Esophagus mucosa (tissue), 1 donor: ENCODE measurements around the gene CD40. TPM values are rescaled to one million over a fixed set of nuclear protein-coding genes. Genes with fewer than 3 reads are reported as not detected.

Source experiments
- ATAC-seq: fragments of 200-7000 bp; cut with Tn5 transposase; one replicate; pipeline ENCODE4 v1.9.1; 2020
- total RNA-seq: library from RNA; stranded (reverse); gene quantifications from one replicate; pipeline ENCODE4 v1.2.4, GENCODE V29; 2023
- donor health status: DM: yes; HTN: yes; CAD: no.

The CD40 gene
- total RNA-seq, 1 donor from 2014 or later, result 7.4 TPM

DNA sequence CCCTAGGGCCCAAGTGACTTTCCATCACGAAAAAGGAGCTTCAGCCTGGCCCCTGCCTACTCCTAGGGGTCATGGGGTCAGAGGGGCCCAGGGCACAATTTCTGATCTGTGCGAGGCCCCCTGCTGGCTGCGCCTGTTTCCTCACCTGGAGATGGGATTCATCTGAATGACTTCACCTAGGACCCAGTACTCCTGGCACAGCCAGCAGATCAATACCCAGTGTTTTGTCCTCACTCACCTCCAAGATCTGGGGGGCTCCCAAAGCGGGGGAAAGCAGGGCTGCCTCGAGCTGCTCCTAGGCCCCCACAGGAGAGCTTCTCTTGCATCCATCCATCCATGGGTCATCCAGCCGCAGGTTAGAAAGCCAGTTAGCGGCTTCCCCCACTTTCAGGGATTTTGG lies 33.8 kb downstream of the CD40 start:
- no peak for ATAC-seq

DNA sequence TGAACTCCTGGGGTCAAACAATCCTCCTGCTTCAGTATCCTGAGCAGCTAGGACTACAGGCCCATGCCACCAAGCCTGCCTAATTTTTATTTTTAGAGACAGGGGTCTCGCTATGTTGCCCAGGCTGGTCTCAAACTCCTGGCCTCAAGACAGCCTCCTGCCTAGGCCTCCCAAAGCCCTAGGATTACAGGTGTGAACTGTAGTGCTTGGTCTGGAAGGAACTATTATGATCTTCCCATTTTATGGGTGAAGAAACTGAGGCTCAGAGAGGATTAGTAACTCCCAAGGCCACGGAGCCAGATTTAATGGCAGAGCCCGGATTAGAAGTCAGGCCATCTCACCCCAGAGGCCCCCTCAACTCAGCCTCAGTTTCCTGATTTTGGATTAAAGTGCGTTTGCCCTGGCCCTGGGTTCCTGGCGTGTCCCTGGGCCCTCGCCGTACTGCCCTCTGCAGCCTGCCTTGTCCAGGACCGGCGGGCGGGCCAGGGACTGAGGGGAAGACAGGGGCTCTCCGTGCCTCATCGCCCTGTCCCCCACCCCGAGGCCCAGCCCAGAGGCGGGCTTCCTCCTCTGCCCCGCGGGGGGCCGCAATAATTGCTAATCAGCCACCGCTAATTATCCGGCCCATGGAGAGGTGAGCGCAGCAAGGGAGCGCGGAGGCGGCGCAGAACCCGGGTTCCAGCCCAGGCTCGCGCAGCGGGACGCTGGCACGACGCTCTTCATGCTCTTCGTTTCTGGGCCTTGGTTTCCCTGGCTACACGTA lies 34.9 kb downstream of the CD40 start:
- no peak for ATAC-seq

DNA sequence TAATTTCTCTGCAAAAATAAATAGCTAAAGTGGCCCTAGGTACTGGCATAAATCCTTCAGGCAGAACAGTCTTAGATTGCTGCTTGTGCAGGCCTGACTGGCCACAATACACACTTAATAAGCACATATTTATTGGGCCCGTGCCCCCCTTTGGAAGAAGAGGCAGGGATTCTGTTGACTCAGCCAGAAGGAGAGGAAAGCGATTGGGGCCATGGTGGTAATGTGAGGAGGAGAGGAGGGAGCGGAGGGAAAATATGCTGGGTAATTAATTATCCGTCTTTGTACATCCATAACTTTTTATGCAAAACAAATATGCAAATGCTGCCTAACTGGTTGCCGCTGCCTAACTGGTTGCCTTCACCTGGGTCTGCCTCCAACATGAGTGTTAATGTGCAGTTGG lies 36.2 kb downstream of the CD40 start:
- ATAC-seq, result no peak

DNA sequence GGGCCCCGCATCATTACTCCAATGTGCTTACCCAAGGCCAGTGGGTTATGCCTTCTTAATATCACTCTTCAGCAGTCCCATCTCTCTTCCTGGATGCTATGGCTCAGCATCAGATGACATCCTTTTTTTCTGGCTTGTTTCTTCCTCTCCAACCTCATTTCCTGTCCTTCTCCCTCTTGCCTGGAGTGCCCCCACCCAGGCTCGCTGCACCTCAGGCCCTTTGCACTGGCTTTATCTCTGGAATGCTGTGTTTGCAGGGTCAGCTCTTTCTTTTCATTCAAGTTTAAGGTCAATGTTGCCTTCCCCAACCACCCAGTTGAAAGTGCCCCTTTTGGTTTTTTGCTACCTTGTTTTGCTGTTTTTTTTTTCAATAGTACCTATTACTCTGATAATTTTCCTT lies 36.7 kb downstream of the CD40 start:
- ATAC-seq, result no peak

DNA sequence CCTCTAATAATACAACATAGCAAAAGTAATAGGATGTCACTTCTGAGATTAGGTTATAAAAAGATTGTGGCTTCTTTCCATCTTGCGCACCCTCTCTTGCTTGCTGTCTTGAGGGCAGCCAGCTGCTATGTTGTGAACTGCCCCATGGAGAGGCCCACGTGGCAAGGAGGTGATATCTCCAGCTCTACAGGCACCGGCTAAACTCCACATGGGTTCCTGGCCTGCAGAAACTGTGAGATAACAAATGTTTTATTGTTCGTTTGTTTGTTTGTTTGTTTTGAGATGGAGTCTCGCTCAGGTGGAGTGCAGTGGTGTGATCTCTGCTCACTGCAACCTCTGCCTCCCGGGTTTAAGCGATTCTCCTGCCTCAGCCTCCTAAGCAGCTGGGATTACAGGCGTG lies 38.0 kb downstream of the CD40 start:
- no peak for ATAC-seq

DNA sequence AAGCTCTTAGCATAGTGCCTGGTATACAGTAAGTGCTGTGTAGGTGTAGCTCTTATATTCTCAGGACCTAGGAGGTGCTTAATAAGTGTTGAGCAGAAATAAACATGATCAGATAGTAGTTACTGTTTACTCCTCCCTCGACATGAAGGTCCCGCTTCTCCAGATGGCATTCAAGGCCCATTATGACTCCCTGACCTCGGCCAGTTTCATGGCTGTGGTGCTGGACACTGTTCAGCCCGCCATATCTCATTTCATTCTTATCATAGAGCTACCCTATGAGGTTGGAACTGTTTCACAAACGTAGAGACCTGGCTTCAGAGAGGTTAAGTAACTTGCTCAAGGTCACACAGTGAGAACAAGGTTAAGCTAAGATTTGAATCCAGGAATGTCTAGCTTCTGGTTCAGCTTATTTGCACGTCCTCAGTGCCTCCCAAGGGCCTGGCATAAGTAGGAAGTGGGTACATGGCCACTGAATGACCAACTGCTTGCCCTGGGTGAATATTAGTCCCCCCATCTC lies 39.0 kb downstream of the CD40 start:
- no peak for ATAC-seq

DNA sequence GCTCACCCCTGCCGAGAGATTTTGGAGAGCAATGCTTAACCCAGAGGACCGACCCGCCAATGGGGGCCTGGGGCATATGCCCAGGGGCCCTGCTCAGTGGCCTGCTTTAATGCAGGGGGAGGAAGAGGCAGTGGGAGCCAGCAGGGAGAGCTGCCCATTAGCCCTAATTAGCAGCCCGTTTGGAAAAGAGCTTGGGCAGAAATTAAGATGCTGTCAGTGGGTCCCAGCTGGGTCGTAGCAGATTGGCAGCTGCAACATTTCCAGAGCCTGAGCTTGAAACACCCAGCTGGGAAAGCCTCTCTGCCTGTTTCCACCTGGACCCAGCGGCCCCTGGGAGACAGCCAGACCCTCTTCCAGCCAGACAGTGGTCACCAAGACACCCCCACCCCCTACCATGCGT lies 39.5 kb downstream of the CD40 start:
- ATAC-seq, result no peak

DNA sequence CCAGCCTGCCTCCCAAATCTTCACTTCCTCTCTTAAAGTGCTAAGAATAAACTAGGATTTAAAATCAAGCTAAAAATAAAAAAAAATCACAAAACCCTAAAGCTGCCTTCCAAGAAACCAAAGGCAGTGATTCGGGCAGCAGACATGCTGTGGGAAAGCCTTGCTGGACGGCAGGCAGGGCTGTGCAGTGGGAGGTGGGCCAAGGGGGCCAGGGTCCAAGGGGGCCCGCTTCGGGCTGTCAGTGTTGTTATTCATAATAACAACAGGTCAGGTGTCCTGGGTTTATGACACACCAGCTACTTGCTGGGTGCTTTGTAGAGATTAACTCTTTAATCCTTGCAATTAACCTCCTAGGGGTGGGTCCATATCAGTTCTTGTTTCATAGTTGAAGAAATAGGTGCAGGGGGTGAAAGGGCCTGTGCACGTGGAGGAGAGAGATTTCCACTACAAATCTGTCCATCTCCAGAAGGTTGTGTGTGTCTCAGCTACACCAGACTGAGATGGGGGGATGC lies 40.4 kb downstream of the CD40 start:
- no peak for ATAC-seq

DNA sequence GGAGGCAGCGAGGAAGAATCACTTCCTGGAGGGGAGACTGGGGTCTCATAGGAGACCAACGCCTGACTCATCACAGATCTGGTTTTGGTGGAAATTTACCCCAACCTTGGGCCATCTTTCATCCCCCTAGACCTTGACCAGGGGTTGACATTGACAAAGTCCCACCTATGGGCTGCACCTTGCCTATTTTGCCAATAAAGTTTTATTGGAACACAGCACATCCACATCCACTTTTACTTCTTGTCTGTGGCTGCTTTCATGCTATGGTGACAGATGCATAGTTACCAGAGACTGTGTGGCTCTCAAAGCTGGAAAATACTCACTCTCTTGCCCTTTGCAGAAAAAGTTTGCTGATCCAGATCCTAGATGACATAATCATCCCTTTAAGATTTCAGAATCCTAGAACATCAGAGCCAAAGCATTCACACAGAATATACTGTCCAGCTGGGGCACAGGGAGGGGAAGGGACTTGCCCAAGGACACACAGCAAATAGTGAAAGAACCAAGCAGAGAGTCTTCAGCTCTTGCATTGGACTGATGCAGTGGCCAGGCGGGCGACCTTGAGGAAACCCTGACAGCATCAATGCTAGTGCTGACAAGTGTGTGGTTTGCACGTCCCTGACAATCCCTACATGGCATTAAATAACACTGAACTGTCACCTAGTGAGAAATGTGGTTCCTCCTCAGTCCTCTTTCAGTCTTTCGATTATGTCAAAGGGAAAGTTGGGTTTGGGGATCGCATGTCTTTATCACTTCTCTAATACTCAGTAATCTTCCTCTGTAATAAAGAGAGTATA lies 41.2 kb downstream of the CD40 start:
- ATAC-seq, result no peak

DNA sequence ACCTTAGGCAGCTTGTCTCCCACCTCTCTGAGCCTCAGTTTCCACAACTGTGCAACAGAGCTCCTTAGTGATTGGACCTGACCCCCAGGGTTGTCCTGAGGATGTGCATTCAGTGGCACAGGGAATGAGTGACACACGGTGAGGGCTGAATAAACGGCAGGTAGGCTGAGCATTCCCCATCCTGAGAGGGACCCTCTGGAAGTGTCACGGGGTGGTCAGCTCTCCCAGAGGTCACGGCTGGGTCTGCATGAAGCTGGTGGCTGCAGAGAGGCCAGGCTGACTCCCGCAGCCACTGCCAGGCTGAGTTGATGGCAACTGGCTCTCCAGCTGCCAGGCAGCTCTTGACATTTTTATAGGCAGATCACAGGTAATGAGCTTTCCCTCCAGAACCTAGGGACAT lies 42.5 kb downstream of the CD40 start:
- ATAC-seq, result no peak

DNA sequence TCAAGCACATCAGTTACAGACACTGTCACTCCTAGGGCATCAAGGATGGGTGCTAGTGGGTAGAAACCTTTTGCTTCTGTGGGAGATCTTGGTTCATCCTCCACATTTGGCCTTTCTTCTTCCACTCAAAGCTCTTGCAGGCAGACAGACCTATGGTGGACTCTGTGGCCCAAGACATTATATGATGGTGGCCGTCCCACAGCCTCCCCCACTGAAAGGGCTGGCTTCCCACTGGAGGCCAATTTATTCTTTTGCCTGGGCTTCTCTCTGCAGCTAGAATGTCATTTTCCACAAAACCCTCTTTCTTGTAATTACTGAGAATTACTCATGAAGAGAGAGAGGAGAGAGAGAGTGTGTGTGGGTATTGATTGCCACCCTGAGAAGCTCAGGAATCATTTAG lies 43.8 kb downstream of the CD40 start:
- ATAC-seq, result no peak

DNA sequence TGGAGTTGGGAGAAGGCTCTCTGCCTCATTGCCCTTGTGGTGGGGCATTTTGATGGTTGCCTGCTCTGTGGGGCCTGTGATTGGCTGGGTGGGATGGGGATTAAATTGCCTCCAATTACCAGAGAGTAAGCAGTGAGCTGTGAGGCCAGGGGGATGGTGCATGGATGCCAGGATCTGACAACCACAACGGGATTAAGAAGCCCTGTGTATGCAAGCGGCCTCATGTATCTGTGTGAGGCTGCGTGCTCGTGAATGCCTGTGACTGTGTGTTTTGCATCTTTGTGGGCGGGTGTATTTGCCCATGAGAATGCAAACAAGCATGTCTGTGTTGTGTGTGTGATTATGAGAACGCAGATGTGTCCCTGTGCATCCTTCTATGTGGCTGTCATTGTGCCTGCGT lies 46.1 kb downstream of the CD40 start:
- no peak for ATAC-seq

DNA sequence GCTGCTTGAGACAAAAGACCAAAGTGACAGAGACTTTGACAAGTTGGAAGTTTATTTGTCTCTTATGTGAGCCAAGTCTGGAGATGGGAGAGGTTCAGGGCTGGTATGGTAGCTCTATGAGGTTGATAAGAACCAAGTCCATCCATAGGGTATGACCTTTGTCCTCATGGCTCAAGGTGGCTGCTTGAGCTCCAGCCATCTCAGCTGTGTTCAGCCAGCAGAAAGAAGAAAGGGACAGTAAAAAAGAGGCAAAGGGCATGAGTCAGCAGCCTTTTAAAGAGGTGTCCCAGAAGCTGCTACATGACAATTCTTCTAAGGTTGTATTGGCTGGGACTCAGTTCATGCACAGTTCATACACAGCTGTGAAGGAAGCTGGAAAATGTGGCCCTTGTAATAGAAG lies 49.0 kb downstream of the CD40 start:
- ATAC-seq, result no peak

DNA sequence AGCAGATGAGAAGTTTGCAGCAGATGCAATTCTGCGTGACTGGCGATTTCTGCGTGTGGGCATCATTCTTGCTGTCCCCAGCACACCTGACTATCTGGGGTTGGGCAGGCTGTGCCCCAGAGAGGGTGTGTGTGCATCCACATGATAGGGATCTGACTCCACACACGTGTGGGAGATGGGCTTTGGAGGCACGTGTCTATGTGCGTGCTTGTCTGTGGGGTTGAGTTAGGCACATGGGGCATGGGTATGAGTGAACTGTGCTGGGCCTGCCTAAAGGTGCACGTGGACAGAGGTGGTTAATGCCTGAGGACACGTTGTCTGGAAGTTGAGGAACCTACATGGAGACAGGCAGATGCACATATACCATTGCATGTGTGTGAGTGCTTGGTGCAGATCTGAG lies 50.3 kb downstream of the CD40 start:
- no peak for ATAC-seq

DNA sequence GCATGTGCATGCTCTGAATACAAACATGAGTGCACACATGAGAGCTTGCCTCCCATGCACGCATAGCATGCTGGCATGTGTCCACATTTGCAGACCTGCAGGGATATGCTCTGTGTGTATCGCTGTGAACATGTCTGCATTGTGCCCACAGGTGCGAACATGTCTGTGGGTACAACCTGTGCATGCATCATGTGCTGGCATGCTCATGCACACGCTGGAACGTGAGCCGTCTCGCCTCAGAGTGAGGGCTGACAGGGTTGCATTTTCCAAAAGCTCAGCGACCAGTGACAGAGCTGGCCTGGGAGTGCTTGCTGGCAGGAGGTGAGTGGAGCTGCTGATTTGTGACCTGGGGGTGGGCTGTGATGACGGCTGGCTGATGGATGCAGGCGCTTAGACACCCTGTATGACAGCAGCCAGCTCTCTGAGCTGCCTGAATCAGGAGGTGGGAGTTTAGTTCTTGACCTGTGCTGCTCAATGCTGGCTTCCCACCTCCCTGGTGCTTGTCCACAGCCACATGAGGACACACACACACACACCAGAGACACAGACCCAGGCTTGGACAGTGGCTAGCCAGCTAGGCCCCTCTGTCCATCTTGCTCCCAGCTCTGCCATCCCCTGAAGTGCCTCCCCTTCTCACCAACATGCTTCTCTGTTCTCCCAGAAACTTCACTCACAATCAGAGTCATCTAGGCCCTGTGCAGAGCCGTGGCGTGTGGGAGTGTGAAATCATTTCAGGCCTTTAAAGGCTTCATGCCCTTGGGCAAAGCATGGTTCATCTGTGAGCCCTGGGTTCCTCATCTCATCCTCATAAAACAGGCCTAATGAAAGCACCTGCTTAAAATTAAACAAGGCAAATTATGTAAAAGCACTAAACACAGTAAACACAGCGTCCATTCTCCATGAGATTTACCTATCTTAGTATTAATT lies 51.4 kb downstream of the CD40 start:
- ATAC-seq, result peak; percentile 64

DNA sequence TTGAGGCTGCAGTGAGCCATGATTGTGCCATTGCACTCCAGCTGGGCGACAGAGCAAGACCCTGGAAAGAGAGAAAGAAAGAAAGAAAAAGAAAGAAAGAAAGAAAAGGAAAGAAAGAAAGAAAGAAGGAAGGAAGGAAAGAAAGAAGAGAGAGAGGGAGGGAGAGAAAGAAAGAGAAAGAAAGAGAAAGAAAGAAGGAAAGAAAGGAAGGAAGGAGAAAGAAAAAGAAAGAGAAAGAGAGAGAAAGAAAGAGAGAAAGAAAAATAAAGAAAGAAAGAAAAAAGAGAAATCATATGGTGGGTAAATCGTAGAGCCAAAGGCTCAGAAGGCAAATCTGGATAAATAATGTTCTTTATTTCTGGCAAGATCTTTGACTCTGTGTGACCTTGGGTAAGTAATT lies 53.4 kb downstream of the CD40 start:
- no peak for ATAC-seq

DNA sequence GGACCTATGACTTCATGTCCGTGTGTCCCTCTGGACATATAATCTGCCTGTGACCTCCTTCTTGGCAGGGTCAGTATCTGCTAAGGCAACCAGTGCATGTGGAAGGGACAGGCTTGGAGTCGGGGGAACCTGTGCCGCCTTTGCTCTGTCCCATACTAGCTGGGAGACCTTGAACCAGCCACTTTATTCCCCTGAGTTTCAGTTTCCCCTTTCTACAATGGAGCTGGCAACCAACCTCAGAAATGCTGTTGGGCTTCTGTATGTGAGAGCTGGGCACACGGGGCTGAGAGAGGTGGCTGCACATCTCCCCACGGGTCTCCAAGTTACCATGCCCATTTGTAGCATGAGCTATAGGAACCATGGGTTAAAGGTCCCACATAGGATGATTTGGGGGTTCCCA lies 53.8 kb downstream of the CD40 start:
- no peak for ATAC-seq

DNA sequence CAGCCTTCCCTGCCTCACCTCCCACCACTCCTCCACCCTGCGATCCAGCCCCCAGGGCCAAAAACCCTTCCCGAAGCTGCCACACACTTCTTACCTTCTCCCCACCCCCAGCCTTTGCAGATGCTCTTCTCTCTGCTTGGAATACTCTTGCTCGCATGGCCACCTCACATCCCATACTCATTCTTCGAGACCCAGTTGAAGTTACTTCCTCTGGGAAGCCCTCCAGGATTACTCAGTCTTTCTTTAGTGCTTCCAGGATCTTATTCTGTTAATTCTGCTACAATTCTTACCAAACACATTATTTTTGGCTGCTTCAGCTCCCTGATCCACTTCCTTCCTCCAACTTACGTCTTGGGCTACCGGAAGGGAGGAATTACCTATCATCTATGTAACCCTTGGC lies 54.3 kb downstream of the CD40 start:
- no peak for ATAC-seq

DNA sequence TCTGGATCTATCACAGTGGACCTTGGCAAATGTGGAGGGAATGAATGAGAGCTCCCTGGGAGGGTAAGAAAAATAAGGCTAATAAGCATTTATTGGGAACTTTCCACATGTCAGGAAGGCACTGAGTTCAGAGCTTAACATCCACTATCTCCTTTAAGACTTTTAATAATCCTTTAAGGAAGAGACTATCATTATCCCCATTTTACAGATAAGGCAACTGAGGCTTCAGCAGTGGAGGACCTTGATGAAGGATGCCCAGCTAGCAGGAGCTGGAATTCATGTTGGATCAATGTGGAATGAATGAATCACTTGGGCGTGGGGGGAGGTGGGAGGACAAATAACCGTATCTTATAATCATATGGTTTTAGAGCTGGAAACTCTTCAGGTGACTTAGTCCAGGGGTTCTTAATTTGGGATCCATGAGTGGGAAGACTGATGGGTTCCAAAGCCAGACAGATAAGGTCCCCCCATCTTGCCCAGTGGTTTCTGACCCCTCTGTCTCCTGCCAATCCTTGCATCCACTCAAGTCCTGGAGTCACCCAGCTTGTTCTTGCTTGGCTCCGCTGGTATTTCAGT lies 54.9 kb downstream of the CD40 start:
- ATAC-seq, result no peak

DNA sequence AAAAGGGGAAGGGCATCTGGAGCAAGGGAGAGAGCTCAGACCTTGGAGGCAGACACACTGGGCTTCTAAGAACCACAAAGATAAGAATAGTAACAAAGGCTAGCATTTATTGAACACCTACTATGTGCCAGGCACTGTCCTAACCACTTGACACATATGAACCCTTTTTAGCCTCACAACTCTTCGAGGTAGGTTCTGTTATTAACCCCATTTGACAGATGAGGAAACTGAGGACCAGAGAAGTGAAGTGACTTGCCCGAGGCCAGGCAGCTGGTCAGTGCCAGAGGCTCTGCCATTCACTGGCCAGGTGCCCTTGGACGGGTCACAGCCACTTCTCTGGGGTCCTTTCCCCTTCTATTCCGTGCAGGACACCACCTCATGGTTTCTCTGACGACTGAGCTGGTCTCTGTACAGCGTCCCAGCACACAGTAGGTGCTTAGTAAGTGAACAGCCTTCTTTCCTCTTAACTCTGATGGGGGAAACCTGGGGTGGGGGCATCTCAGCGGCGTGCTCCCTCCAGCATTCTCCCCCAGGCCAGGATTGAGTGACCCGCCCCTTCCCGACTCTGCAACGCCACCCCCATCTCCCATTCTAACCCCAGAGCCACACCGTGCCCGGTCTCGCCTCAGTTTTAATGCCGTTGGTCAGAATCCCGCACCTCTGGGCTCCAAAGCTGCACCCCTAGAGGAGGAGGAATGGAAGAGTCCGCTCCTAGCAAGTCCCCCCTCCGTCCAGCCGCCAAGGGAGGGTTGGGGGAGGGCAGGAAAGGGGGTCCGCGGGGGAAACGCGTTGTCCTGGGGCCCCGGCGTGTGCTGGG lies 55.7 kb downstream of the CD40 start:
- ATAC-seq, result no peak

DNA sequence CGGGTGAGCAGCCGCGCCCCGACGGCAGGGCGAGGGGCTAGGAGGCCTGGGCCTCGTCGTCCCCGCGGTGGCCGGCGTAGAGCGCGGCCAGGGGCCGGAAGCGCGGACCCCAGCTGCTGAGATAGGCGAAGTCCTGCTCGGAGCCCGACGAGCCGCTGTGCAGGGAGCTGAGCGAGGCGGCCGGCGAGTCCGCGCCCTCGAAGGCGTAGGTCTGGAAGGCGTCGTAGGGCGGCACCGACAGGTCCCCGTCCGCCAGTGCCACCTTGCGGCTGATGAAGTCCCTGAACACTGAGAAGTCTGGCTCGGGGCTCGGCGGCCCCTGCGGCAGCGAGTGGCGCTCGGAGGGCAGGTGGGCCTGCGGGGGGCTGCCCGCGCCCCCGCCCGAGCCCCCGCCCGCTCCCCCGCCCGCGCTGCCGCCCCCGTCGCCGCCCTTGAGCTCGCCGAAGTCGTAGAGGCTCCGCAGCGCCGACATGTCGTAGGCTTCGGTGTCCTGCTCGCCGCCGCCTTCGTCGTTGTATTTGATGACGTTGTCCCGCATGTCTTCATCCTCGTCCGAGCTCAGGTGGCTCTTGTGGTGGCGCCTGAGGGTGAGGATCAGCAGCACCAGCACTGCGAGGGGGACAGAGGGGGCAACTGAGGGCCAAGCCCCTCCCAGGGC lies 56.5 kb downstream of the CD40 start:
- ATAC-seq, result peak; percentile 66
